HUES64 (cell line): ENCODE data around the gene RNF212.

ENCODE experiments used
- H3K27ac ChIP-seq: 2 replicates; pipeline ENCODE4 v1.7.0; 2013; ENCODE audit warnings: low read depth, low read length, inconsistent platforms
- H3K27me3 ChIP-seq: 2 replicates; pipeline ENCODE4 v1.6.1; 2013; ENCODE audit warnings: mild to moderate bottlenecking, low read length; ENCODE audit not compliant: insufficient read depth
- H3K36me3 ChIP-seq: 2 replicates; pipeline ENCODE4 v1.6.1; 2013; ENCODE audit warnings: mild to moderate bottlenecking, low read length; ENCODE audit not compliant: insufficient read depth
- H3K4me1 ChIP-seq: 2 replicates; pipeline ENCODE4 v1.6.1; 2013; ENCODE audit warnings: mild to moderate bottlenecking, low read length, moderate library complexity; ENCODE audit not compliant: insufficient read depth
- H3K4me3 ChIP-seq: 2 replicates; pipeline ENCODE4 v1.5.1; 2013; ENCODE audit warnings: mild to moderate bottlenecking, low read length, moderate library complexity
- H3K9ac ChIP-seq: 2 replicates; pipeline ENCODE4 v1.6.1; 2013; ENCODE audit warnings: mild to moderate bottlenecking, low read depth, low read length
- H3K9me3 ChIP-seq: 2 replicates; pipeline ENCODE4 v1.6.1; 2013; ENCODE audit warnings: low read depth, low read length; ENCODE audit not compliant: insufficient read depth
- WGBS: fragments of 150-250, 120-280 bp; methylation state at CpG from one replicate; pipeline ENCODE4 v1.1.7; 2013; ENCODE audit warnings: missing lambda C conversion rate; 5-methylcytosine and 5-hydroxymethylcytosine counted together

RNF212 gene

DNA sequence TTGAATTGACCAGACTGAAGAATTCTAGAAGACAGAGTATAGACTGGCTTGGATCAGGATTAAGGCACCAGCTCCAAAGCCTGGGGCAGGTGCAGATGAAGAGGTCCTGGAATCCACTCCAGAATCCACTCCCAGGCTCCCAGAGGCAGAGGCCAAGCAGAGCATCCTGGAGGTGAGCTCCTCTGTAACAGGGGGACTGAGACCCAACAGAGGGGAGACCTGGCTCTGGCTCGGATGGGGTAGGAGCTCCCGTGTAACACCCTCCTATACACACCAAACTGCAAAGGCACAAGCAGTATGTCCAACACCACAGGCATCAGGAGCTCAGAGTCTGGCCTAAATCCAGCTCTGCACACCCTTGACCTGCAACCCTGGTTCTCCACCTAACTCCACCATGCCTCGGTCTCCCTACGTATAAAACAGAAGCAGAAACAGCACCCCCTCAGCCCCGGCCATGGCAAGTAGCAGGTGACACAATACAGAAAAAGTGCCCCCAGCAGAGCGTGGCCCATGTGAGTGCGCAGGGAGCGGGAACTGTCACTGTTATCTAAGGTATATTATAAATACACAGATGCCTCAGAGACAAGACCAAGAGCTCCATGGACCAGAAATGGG is 14.9 kb downstream of the RNF212 start:
- Histone ChIP-seq H3K27me3 (no peaks in the 10 kb centered on the region), H3K9me3 (no peaks in the 10 kb centered on the region), H3K27ac (no peak overlapping the region), H3K36me3 (no peaks in the 10 kb centered on the region), H3K9ac (no peak overlapping the region), H3K4me1 (no peaks in the 10 kb centered on the region), H3K4me3 (no peak overlapping the region)
- WGBS, result 96% methylated on average over 7 of the region's 8 CpGs

DNA sequence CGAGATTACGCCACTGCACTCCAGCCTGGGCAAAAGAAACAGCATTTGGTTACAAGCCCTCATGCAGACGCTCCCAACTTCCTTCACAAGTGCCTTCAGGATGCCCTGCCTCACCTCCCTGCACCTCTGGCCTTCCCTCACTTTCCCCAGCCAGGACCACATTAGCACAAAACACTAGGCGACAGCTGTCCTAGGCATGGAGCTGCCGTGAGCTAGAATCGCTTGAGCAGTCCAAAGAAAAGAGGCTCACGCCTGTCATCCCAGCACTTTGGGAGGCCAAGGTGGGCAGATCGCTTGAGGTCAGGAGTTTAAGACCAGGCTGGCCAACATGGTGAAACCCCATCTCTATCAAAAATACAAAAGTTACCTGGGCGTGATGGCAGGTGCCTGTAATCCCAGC is 15.8 kb downstream of the RNF212 start:
- Histone ChIP-seq H3K9ac (no peak overlapping the region), H3K4me3 (no peak overlapping the region), H3K36me3 (no peaks in the 10 kb centered on the region), H3K27ac (no peak overlapping the region), H3K9me3 (no peaks in the 10 kb centered on the region), H3K27me3 (no peaks in the 10 kb centered on the region), H3K4me1 (no peaks in the 10 kb centered on the region)
- WGBS, result 93% methylated on average over 9 of the region's 9 CpGs

- Histone ChIP-seq H3K27ac (no peak overlapping the region), H3K9ac (no peak overlapping the region), H3K27me3 (no peaks in the 10 kb centered on the region), H3K4me1 (no peaks in the 10 kb centered on the region), H3K4me3 (no peak overlapping the region), H3K9me3 (no peaks in the 10 kb centered on the region), H3K36me3 (no peaks in the 10 kb centered on the region)
- 93% methylated on average over 5 of the region's 5 CpGs for WGBS
These were observed 16.5 kb downstream of the RNF212 start for GRCh38 chr4:1096841-1097240.

DNA sequence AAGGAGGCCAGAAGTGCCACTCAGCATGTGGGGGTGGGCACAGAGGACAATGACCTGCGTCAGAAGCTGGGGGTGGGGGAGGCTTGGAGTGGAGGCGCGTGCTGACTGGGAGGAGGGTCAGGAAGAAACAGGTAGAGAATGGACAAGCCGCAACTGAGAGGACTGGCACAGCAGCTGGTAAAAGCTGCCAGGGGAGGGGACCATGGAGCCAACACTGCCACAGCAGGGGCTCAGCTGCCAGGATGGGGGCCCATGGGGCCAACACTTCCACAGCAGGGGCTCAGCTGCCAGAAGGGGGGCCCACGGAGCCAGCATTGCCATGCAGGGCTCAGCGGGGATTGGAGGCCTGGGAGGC is 19.1 kb downstream of the RNF212 start:
- 85% methylated on average over 6 of the region's 6 CpGs for WGBS
- Histone ChIP-seq H3K4me3 (no peak overlapping the region), H3K4me1 (no peaks in the 10 kb centered on the region), H3K9me3 (no peaks in the 10 kb centered on the region), H3K27me3 (no peaks in the 10 kb centered on the region), H3K9ac (no peak overlapping the region), H3K27ac (no peak overlapping the region), H3K36me3 (no peaks in the 10 kb centered on the region)

GRCh38 chr4:1093391-1094335 is 19.7 kb downstream of the RNF212 start:
- Histone ChIP-seq H3K4me1 (no peaks in the 10 kb centered on the region), H3K9me3 (peaks cover under 1% of the 10 kb centered on the region; the same call in 1 of the 2 replicates), H3K4me3 (no peak overlapping the region), H3K27ac (no peak overlapping the region), H3K9ac (no peak overlapping the region), H3K27me3 (no peaks in the 10 kb centered on the region), H3K36me3 (no peaks in the 10 kb centered on the region)
- WGBS, result 89% methylated on average over 21 of the region's 22 CpGs

GRCh38 chr4:1092983-1093361 is 20.4 kb downstream of the RNF212 start:
- Histone ChIP-seq H3K27me3 (no peaks in the 10 kb centered on the region), H3K4me1 (no peaks in the 10 kb centered on the region), H3K27ac (no peak overlapping the region), H3K4me3 (no peak overlapping the region), H3K9me3 (peaks cover 5% of the 10 kb centered on the region; the same call in 1 of the 2 replicates), H3K36me3 (no peaks in the 10 kb centered on the region), H3K9ac (no peak overlapping the region)
- WGBS, result 94% methylated on average over 4 of the region's 4 CpGs

DNA sequence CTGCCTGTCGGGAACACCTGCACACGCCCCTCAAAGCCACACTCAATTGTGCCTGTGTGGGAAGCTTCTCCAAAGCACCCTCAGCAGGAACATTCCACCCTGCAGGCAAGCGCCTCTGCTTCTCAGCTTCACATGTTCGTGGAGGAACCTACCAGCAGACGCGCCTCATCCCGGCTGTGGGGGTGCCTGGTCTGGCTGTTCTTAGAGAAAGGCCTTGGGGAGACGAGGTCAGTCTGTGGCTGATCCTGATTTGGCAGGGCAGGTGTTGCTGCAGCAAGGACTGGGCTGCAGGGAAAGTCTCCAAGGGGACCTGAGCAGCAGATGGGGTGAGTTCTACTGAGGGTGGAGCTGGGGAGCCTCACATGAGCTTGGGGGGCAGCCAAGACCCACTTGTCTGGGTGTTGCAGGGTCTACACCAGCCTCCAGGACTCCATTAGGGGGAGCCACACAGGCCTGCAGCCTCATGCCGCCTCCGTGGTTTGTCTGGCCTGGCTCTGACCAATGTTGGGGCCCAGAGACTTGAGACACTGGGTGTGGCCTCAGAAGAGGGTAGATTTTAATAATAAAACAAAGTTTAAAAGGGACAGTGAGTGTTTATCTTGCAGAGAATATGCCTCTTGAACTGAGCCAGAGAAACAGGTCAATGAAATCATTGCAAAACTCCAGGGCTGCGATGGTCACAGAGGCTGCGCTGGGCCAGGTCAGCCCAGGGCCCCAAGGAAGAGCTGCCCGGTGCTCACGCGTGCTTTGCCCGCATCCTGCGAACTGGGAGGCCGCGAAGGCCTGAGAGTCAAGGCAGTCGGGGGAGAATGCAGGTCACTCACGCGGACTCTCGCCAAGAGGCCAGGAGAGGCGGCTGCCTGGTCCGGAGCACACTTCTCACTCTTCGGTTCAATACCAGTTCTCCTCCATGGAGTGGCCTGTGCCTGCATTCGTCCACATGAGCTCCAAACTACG is 21.1 kb downstream of the RNF212 start:
- Histone ChIP-seq H3K4me3 (no peak overlapping the region), H3K9ac (no peak overlapping the region), H3K27me3 (no peaks in the 10 kb centered on the region), H3K9me3 (peaks cover 5% of the 10 kb centered on the region; the same call in 1 of the 2 replicates), H3K4me1 (no peaks in the 10 kb centered on the region), H3K27ac (no peak overlapping the region), H3K36me3 (no peaks in the 10 kb centered on the region)
- 91% methylated on average over 28 of the region's 28 CpGs for WGBS

DNA sequence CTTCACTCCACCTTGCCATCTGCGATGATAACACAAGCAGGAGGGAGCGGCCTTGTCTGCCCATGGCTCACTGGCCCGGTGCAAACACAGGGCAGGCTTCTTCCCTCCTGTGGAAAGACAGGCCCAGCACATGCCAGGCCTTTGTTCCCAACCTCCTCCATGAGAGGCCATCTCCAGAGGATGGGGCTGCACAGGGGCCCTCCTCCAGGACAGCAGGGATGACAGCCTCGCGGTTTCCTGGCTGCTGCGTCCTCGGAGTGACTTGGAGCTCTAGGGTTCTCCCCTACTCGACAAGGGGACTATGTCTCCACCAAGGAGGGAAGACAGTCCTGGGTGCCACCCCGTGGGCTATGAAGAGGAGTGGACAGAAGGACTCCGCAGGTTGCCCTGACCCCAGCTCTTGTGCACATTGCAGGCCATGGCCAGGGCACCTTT is 21.8 kb downstream of the RNF212 start:
- peaks cover 5% of the 10 kb centered on the region; the same call in 1 of the 2 replicates for H3K9me3 ChIP-seq
- no peak overlapping the region for H3K9ac ChIP-seq
- H3K27ac ChIP-seq, result no peak overlapping the region
- no peaks in the 10 kb centered on the region for H3K4me1 ChIP-seq
- no peak overlapping the region for H3K4me3 ChIP-seq
- H3K27me3 ChIP-seq, result no peaks in the 10 kb centered on the region
- no peaks in the 10 kb centered on the region for H3K36me3 ChIP-seq
- 95% methylated on average over 10 of the region's 10 CpGs for WGBS

GRCh38 chr4:1090465-1091440 is 22.6 kb downstream of the RNF212 start:
- Histone ChIP-seq H3K9ac (no peak overlapping the region), H3K4me3 (no peak overlapping the region), H3K27me3 (no peaks in the 10 kb centered on the region), H3K9me3 (peaks cover 5% of the 10 kb centered on the region; the same call in 1 of the 2 replicates), H3K27ac (no peak overlapping the region), H3K36me3 (no peaks in the 10 kb centered on the region), H3K4me1 (no peaks in the 10 kb centered on the region)
- WGBS, result 86% methylated on average over 10 of the region's 10 CpGs

GRCh38 chr4:1090036-1090435 is 23.3 kb downstream of the RNF212 start:
- H3K36me3 ChIP-seq, result no peaks in the 10 kb centered on the region
- no peaks in the 10 kb centered on the region for H3K27me3 ChIP-seq
- no peak overlapping the region for H3K4me3 ChIP-seq
- 99% methylated on average over 3 of the region's 3 CpGs for WGBS
- H3K9me3 ChIP-seq, result peaks cover 5% of the 10 kb centered on the region; the same call in 1 of the 2 replicates
- H3K27ac ChIP-seq, result no peak overlapping the region
- no peak overlapping the region for H3K9ac ChIP-seq
- no peaks in the 10 kb centered on the region for H3K4me1 ChIP-seq
